HL-60 (cell line): ENCODE results near the gene TTLL11.

Experiments
- DNase-seq, 2 experiments: peaks; one replicate each; pipeline ENCODE4 v3.0.0-alpha.2; 2010 to 2020; ENCODE audit warnings: low read depth in 1 of 2, low spot score in 1 of 2
- H3K27ac ChIP-seq: fragments of 250-450 bp; sonication (Bioruptor Pico); replicated peaks from 2 replicates; pipeline ENCODE4 v1.5.1; 2020; ENCODE audit warnings: mild to moderate bottlenecking, moderate library complexity
- H3K27me3 ChIP-seq: fragments of 250-450 bp; sonication (Bioruptor Pico); 2 replicates; pipeline ENCODE4 v1.5.1; 2021; ENCODE audit warnings: mild to moderate bottlenecking, moderate library complexity; ENCODE audit not compliant: insufficient read depth, poor library complexity, severe bottlenecking
- H3K4me3 ChIP-seq: replicated peaks from 2 replicates; pipeline ENCODE4 v1.5.1; 2011; ENCODE audit warnings: mild to moderate bottlenecking, control low read depth, low read length; ENCODE audit not compliant: insufficient read depth
- GABPA ChIP-seq: IDR thresholded peaks from 2 replicates; pipeline ENCODE4 v1.6.1; 2012; ENCODE audit warnings: low read depth
- POLR2AphosphoS5 ChIP-seq: IDR thresholded peaks from 2 replicates; pipeline ENCODE4 v1.6.1; 2012; ENCODE audit warnings: low read depth
- SPI1 ChIP-seq: IDR thresholded peaks from 2 replicates; pipeline ENCODE4 v1.6.1; 2012; ENCODE audit warnings: low read depth, mild to moderate bottlenecking, borderline replicate concordance
- TF ChIP-seq, protein P1 (sequence below): IDR thresholded peaks from 2 replicates; pipeline ENCODE4 v1.6.1; 2012; ENCODE audit warnings: low read depth; ENCODE audit not compliant: insufficient replicate concordance
- TF ChIP-seq, protein P2 (sequence below): IDR thresholded peaks from one replicate; pipeline ENCODE4 v1.5.1; 2011; ENCODE audit warnings: low read length, control low read depth, inconsistent platforms; ENCODE audit not compliant: insufficient read depth

TTLL11 gene

DNA sequence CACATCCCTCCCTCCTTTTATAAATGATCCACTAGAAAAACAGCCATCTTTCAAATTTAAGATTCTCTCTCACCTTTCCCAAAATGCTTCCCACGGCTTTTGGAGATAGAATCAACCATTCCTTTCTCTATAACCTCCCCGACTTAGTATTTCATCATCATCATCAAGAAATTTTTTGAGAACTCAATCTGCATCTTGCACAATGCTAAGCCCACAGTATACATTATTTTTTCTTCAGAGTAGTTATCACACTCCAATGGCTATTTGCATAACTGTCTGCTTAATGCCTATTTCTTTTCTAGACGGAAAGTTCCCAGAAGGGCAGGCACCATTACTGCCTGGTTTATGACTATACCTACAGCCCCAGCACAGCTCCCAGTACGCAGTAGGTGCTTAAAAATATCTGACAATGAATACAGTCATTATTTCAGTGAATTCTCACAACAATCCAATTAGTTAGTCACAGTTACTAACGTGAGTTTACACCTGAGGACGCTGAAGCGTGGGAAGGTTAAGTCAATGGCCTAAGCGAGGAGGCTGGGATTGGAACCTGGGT is 212.7 kb downstream of the TTLL11 start:
- no peak overlapping the region for H3K4me3 ChIP-seq
- TF ChIP-seq, protein P1, sequence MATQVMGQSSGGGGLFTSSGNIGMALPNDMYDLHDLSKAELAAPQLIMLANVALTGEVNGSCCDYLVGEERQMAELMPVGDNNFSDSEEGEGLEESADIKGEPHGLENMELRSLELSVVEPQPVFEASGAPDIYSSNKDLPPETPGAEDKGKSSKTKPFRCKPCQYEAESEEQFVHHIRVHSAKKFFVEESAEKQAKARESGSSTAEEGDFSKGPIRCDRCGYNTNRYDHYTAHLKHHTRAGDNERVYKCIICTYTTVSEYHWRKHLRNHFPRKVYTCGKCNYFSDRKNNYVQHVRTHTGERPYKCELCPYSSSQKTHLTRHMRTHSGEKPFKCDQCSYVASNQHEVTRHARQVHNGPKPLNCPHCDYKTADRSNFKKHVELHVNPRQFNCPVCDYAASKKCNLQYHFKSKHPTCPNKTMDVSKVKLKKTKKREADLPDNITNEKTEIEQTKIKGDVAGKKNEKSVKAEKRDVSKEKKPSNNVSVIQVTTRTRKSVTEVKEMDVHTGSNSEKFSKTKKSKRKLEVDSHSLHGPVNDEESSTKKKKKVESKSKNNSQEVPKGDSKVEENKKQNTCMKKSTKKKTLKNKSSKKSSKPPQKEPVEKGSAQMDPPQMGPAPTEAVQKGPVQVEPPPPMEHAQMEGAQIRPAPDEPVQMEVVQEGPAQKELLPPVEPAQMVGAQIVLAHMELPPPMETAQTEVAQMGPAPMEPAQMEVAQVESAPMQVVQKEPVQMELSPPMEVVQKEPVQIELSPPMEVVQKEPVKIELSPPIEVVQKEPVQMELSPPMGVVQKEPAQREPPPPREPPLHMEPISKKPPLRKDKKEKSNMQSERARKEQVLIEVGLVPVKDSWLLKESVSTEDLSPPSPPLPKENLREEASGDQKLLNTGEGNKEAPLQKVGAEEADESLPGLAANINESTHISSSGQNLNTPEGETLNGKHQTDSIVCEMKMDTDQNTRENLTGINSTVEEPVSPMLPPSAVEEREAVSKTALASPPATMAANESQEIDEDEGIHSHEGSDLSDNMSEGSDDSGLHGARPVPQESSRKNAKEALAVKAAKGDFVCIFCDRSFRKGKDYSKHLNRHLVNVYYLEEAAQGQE = no peak
- no peak for TF ChIP-seq GABPA
- TF ChIP-seq POLR2AphosphoS5 = no peak
- TF ChIP-seq SPI1 = no peak
- TF ChIP-seq, protein P2, sequence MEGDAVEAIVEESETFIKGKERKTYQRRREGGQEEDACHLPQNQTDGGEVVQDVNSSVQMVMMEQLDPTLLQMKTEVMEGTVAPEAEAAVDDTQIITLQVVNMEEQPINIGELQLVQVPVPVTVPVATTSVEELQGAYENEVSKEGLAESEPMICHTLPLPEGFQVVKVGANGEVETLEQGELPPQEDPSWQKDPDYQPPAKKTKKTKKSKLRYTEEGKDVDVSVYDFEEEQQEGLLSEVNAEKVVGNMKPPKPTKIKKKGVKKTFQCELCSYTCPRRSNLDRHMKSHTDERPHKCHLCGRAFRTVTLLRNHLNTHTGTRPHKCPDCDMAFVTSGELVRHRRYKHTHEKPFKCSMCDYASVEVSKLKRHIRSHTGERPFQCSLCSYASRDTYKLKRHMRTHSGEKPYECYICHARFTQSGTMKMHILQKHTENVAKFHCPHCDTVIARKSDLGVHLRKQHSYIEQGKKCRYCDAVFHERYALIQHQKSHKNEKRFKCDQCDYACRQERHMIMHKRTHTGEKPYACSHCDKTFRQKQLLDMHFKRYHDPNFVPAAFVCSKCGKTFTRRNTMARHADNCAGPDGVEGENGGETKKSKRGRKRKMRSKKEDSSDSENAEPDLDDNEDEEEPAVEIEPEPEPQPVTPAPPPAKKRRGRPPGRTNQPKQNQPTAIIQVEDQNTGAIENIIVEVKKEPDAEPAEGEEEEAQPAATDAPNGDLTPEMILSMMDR = no peak
- H3K27me3 ChIP-seq = no peaks in the 10 kb centered on the region
- DNase-seq = no peak
- no peak overlapping the region for H3K27ac ChIP-seq

DNA sequence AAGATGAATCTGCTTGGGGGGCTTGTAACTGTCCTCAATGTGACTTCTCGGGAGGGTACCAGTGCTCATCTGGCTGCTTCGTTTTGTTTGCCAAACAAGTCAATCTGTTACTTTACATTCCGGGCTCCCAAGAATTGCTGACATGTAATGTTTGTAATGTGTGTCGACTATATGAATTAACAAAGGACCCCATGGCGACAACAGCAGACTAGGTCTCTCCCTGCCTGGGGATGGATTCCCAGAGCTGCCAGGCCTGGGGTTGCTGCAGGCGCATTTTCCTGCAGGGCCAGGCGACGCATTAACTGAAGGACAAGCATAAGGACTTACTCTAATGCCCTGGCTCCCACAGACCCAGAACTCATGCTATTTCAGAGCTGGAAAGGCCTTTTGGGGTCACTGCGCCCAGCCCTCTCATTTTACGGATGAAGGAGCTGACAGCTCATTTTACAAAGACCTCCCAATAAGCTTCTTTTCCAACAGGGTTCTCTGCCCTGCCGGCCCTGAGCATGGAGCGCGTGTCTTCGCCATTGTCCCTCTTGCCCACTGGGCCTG is 214.8 kb downstream of the TTLL11 start:
- Histone ChIP-seq H3K27ac (no peak overlapping the region), H3K27me3 (no peaks in the 10 kb centered on the region), H3K4me3 (no peak overlapping the region)
- DNase-seq = no peak
- TF ChIP-seq, protein P2 = no peak
- TF ChIP-seq, protein P1 = no peak
- no peak for TF ChIP-seq SPI1
- TF ChIP-seq GABPA = no peak
- no peak for TF ChIP-seq POLR2AphosphoS5

DNA sequence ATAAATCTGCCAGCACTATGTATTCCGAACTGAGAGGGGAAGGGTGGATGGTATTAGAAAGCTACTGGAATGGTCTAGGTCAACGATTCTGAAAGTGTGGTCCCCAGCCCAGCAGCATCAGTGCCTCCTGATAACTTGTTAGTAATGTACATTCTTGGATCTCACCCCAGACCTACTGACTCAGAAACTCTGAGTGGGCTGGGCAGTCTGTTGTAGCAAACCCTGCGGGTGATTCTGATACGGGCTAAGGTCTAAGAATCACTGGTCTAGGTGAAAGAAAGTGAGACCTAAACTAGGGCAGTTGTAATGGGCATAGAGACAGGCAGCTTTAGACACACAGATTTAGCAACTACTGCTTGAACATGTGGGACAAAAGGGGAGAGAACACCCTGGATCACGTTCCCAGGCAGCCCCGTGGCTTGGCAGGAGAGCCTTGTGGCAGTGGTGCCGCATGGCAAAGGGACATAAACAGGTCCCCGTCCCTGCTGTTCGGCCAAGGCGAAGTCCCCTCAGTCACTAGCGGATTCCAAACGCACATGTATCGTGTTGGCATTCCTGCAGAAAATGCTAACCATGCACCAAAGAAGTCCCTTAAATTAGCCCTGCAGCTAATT is 216.3 kb downstream of the TTLL11 start:
- no peak overlapping the region for H3K27ac ChIP-seq
- TF ChIP-seq, protein P2 = no peak
- TF ChIP-seq, protein P1 = no peak
- TF ChIP-seq GABPA = no peak
- no peak for TF ChIP-seq SPI1
- TF ChIP-seq POLR2AphosphoS5 = no peak
- no peak for DNase-seq

More for the DNA sequence above, 216.3 kb downstream of the TTLL11 start:
- Histone ChIP-seq H3K27me3 (no peaks in the 10 kb centered on the region), H3K4me3 (no peak overlapping the region)
